ENCODE data around the gene EMC9. TPM values are rescaled to one million over a fixed set of nuclear protein-coding genes. Genes with fewer than 3 reads are reported as not detected.

EMC9 gene
- total RNA-seq, 1 donor from 2014 or later = 23.8 TPM

- H3K27me3 ChIP-seq = no peaks in the 10 kb centered on the region
- no peak for TF ChIP-seq POLR2AphosphoS5 (IDR thresholded peaks at IDR 0.05; ENCODE audit: insufficient read depth in 1 of 2, low read depth in 1 of 2)
- no peak for TF ChIP-seq CTCF (IDR thresholded peaks at IDR 0.05)
- no peak for TF ChIP-seq POLR2A (IDR thresholded peaks at IDR 0.05)
- intact Hi-C loops (cut with DNase I) = no loop called here
- H3K36me3 ChIP-seq = peaks cover 0 to 44% of the 10 kb centered on the region in 2 donors
- no peaks in the 10 kb centered on the region for H3K9me3 ChIP-seq
- H3K27ac ChIP-seq = no peak overlapping the region
- no peak for DNase-seq (ENCODE audit: extremely low spot score in 2 of 2)
- no peak overlapping the region for H3K4me3 ChIP-seq
- H3K4me1 ChIP-seq = peaks cover 19% of the 10 kb centered on the region
Measured at GRCh38 chr14:24185026-24185425, 43.6 kb upstream of the EMC9 start.

- DNase-seq (ENCODE audit: extremely low spot score in 2 of 2) = no peak
- Histone ChIP-seq H3K9me3 (no peaks in the 10 kb centered on the region), H3K4me1 (peaks cover 26% of the 10 kb centered on the region), H3K27ac (no peak overlapping the region), H3K4me3 (no peak overlapping the region), H3K36me3 (peaks cover 0 to 40% of the 10 kb centered on the region in 2 donors), H3K27me3 (no peaks in the 10 kb centered on the region)
- intact Hi-C loops (cut with DNase I) = no loop called here
- TF ChIP-seq CTCF (IDR thresholded peaks at IDR 0.05) = no peak
- no peak for TF ChIP-seq POLR2A (IDR thresholded peaks at IDR 0.05)
- no peak for TF ChIP-seq POLR2AphosphoS5 (IDR thresholded peaks at IDR 0.05; ENCODE audit: insufficient read depth in 1 of 2, low read depth in 1 of 2)
Measured at GRCh38 chr14:24184104-24184970, 42.9 kb upstream of the EMC9 start.

DNA sequence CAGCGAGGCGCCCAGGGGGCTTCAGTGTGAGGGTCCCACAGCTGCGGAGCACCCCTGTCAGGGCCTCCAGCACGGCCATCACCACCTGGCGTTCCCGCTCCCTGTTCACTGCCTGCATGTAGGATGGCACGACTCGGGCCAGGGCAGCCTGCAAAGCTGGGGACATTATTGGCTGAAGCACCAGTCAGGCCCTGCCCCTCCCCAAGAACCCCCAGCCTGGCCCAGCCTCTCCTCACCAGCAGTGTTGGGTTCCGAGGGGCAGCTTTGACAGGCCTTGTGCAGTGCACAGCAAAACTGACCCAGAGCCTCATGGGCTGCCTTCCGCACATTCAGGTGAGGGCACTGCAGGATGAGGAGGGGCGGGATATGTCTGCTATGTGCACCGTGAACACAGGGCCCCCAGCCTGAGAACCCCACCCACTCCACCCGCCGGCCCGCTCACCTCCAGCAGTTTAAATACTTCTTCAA, 41.7 kb upstream of the EMC9 start:
- Histone ChIP-seq H3K27me3 (no peaks in the 10 kb centered on the region), H3K4me3 (no peak overlapping the region), H3K36me3 (peaks cover 0 to 40% of the 10 kb centered on the region in 2 donors), H3K27ac (no peak overlapping the region), H3K4me1 (peaks cover 24% of the 10 kb centered on the region), H3K9me3 (no peaks in the 10 kb centered on the region)
- no peak for DNase-seq (ENCODE audit: extremely low spot score in 2 of 2)
- TF ChIP-seq POLR2A (IDR thresholded peaks at IDR 0.05) = no peak
- no peak for TF ChIP-seq POLR2AphosphoS5 (IDR thresholded peaks at IDR 0.05; ENCODE audit: insufficient read depth in 1 of 2, low read depth in 1 of 2)
- TF ChIP-seq CTCF (IDR thresholded peaks at IDR 0.05) = no peak
- intact Hi-C loops (cut with DNase I) = no loop called here

DNA sequence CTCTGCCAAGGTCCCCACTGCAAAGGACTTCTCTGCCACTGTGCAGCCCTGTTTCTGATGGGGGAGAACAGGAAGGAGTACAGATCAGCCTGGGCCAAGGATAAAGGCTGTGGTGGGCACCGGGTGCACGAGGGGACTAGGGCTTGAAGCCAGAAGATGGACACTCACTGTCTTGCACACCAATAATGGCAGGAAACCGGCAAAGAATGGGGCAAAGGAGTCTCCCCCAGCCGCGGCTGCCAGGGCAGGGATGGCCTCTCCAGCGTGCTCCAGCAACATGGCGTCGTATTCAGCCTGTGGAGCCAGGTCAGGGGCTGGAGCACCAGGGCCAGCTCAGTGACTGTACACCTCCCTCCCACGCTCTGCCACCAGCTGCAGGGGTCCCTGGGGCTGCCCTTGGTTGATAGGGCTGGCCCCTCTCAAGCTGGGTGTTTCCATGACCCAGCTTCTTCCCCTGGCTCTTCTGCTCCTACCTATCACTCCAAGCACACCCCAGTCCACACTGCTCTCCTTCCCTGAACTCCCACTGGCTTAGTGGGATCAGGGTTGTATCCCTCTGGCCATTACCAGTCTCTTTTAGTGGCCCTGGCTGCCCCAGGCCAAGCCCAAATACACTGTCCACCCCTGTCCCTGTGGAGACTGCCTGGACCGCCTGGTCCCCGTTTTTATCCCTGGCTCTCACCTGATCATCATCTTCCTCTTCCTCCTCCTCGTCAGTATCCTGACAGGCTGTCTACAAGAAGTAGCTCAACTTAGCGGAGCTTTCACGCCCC, 40.9 kb upstream of the EMC9 start:
- DNase-seq (ENCODE audit: extremely low spot score in 2 of 2) = no peak
- H3K27ac ChIP-seq = no peak overlapping the region
- TF ChIP-seq POLR2AphosphoS5 (IDR thresholded peaks at IDR 0.05; ENCODE audit: insufficient read depth in 1 of 2, low read depth in 1 of 2) (no peak), POLR2A (IDR thresholded peaks at IDR 0.05) (no peak), CTCF (IDR thresholded peaks at IDR 0.05) (no peak)
- H3K27me3 ChIP-seq = no peaks in the 10 kb centered on the region
- intact Hi-C loops (cut with DNase I) = no loop called here
- H3K4me1 ChIP-seq = peaks cover 16% of the 10 kb centered on the region
- H3K9me3 ChIP-seq = no peaks in the 10 kb centered on the region
- no peak overlapping the region for H3K4me3 ChIP-seq
- H3K36me3 ChIP-seq = peaks cover 0 to 40% of the 10 kb centered on the region in 2 donors

Data from vagina (tissue), 2 donors.